ENCODE results near the gene H6PD.
A peak's percentile ranks its signal among the peaks of the same experiment; 100 is the strongest.

H6PD gene

GRCh38 chr1:9282696-9282955 lies 48.1 kb downstream of the H6PD start:
- H3K27ac ChIP-seq: no peak overlapping the region

GRCh38 chr1:9284061-9284460 lies 49.5 kb downstream of the H6PD start:
- TF ChIP-seq CTCF (conservative IDR thresholded peaks at IDR 0.05): no peak
- no peak overlapping the region for H3K27ac ChIP-seq

More at GRCh38 chr1:9282696-9282955, 48.1 kb downstream of the H6PD start:
- no peak for TF ChIP-seq CTCF (conservative IDR thresholded peaks at IDR 0.05)

- no peak for TF ChIP-seq CTCF (conservative IDR thresholded peaks at IDR 0.05)
- H3K27ac ChIP-seq: no peak overlapping the region
These were observed 52.0 kb downstream of the H6PD start for GRCh38 chr1:9286556-9286955.

GRCh38 chr1:9289090-9289534 lies 54.5 kb downstream of the H6PD start:
- TF ChIP-seq CTCF (conservative IDR thresholded peaks at IDR 0.05): peak; percentile 85
- no peak overlapping the region for H3K27ac ChIP-seq

- no peak for TF ChIP-seq CTCF (conservative IDR thresholded peaks at IDR 0.05)
- no peak overlapping the region for H3K27ac ChIP-seq
These were observed 55.3 kb downstream of the H6PD start for GRCh38 chr1:9289711-9290485.

- H3K27ac ChIP-seq: peak overlapping the region; percentile 67
- TF ChIP-seq CTCF (conservative IDR thresholded peaks at IDR 0.05): no peak
These were observed 57.4 kb downstream of the H6PD start for GRCh38 chr1:9291914-9292360.

- peak within 1 kb of the TSS; percentile 67 for H3K27ac ChIP-seq
- peak; percentile 15; the same call in 1 of the 2 replicates for TF ChIP-seq CTCF (conservative IDR thresholded peaks at IDR 0.05)
These were observed 58.0 kb downstream of the H6PD start, which contains the start of gene SPSB1 for GRCh38 chr1:9292361-9293240. Gene SPSB1, plus strand, starts transcription at chr1:9292894. Its CDS starts 62,998 bp downstream, at chr1:9355892.

Data from VCaP (cell line).